Skin of body (tissue), 2 donors: ENCODE results near the gene SRRM3. TPM values are rescaled to one million over a fixed set of nuclear protein-coding genes. Genes with fewer than 3 reads are reported as not detected.
"Not testable (repeated sequence)": the region's sequence is repeated elsewhere in the genome, so short reads cannot be mapped to it uniquely, and the experiment has no call there.

Experiments used
- DNase-seq: peaks from one replicate; lab custom pipeline; 2025; lab: John Stamatoyannopoulos, UW
- total RNA-seq: library from RNA; depleted of rRNA; stranded (reverse); fragments of >200 nt; gene quantifications from one replicate; pipeline ENCODE4 v1.2.3, GENCODE V29; 2014

Gene SRRM3
- total RNA-seq, 1 donor from 2014 or later = 0.99 TPM

- no peak for DNase-seq
These were observed 61.1 kb downstream of the SRRM3 start for GRCh38 chr7:76262683-76263402.

GRCh38 chr7:76265299-76265698 lies 63.6 kb downstream of the SRRM3 start:
- DNase-seq = no peak

- DNase-seq = no peak
These were observed 65.6 kb downstream of the SRRM3 start for GRCh38 chr7:76267107-76267893.

- DNase-seq = no peak
These were observed 66.1 kb downstream of the SRRM3 start for GRCh38 chr7:76267894-76268183.

- no peak for DNase-seq
These were observed 66.7 kb downstream of the SRRM3 start for GRCh38 chr7:76268376-76268775.

- no peak for DNase-seq
These were observed 68.2 kb downstream of the SRRM3 start for GRCh38 chr7:76269895-76270294.

- not testable (repeated sequence) for DNase-seq
These were observed 69.7 kb downstream of the SRRM3 start for GRCh38 chr7:76271384-76271783.

- no peak for DNase-seq
These were observed 70.4 kb downstream of the SRRM3 start for GRCh38 chr7:76272142-76272541.

- DNase-seq = no peak
These were observed 71.3 kb downstream of the SRRM3 start for GRCh38 chr7:76272851-76273497.

GRCh38 chr7:76273503-76273902 lies 71.8 kb downstream of the SRRM3 start:
- no peak for DNase-seq

GRCh38 chr7:76278540-76278939 lies 76.8 kb downstream of the SRRM3 start:
- no peak for DNase-seq

GRCh38 chr7:76280408-76280807 lies 78.7 kb downstream of the SRRM3 start:
- DNase-seq = no peak

- DNase-seq = no peak
These were observed 79.5 kb downstream of the SRRM3 start for GRCh38 chr7:76281006-76281705.

- no peak for DNase-seq
These were observed 80.1 kb downstream of the SRRM3 start for GRCh38 chr7:76281706-76282343.

- no peak for DNase-seq
These were observed 80.9 kb downstream of the SRRM3 start for GRCh38 chr7:76282344-76283253.

GRCh38 chr7:76283254-76284159 lies 81.8 kb downstream of the SRRM3 start:
- no peak for DNase-seq

GRCh38 chr7:76285604-76286374 lies 84.1 kb downstream of the SRRM3 start:
- DNase-seq = no peak

- DNase-seq = no peak
These were observed 85.2 kb downstream of the SRRM3 start for GRCh38 chr7:76286842-76287403.
